H1 (cell line): ENCODE data around the gene FAM204A. TPM values are rescaled to one million over a fixed set of nuclear protein-coding genes. Genes with fewer than 3 reads are reported as not detected.

Experiments used
- CTCF ChIA-PET: fragments of 300-600 bp; sonication (Branson Sonifier 250); formaldehyde crosslinking; loops from one replicate; lab custom pipeline; 2021; ENCODE audit not compliant: partially characterized antibody; lab: Charles Lee
- POLR2A ChIA-PET: fragments of 300-600 bp; sonication (Branson Sonifier 250); formaldehyde crosslinking; loops from one replicate; lab custom pipeline; 2021; ENCODE audit warnings: inconsistent platforms; ENCODE audit not compliant: partially characterized antibody; lab: Charles Lee
- DNase-seq, 2 experiments: peaks; one replicate each; pipeline versions ENCODE4 v3.0.0 to v3.0.0-alpha.2; 2010 to 2022; ENCODE audit warnings: low spot score in 2 of 2, low read depth in 1 of 2, mixed read lengths in 1 of 2
- FAIRE-seq: peaks from 2 replicates; lab custom pipeline; 2011; peaks lifted over from hg19 to GRCh38; lab: Jason Lieb, UNC
- H2AFZ ChIP-seq: 2 replicates; pipeline ENCODE4 v1.8.1; 2012; ENCODE audit warnings: low read length, inconsistent platforms
- H2AK5ac ChIP-seq: 2 replicates; pipeline ENCODE4 v1.6.1; 2013; ENCODE audit warnings: low read depth, low read length
- H2BK120ac ChIP-seq: replicated peaks from 2 replicates; pipeline ENCODE3; 2013; ENCODE audit warnings: low read depth, low read length, inconsistent platforms
- H2BK12ac ChIP-seq: 2 replicates; pipeline ENCODE4 v1.6.1; 2013; ENCODE audit warnings: low read depth, low read length
- H2BK15ac ChIP-seq: 2 replicates; pipeline ENCODE4 v1.6.1; 2013; ENCODE audit warnings: low read length
- H2BK20ac ChIP-seq: 2 replicates; pipeline ENCODE4 v1.6.1; 2013; ENCODE audit warnings: low read length
- H2BK5ac ChIP-seq: 2 replicates; pipeline ENCODE4 v1.6.1; 2013; ENCODE audit warnings: low read depth, low read length
- H3K14ac ChIP-seq: 2 replicates; pipeline ENCODE4 v1.6.1; 2013; ENCODE audit warnings: inconsistent platforms; ENCODE audit not compliant: insufficient read length
- H3K18ac ChIP-seq: 2 replicates; pipeline ENCODE4 v1.6.1; 2013; ENCODE audit warnings: low read length; ENCODE audit errors: extremely low read depth
- H3K23ac ChIP-seq: 2 replicates; pipeline ENCODE4 v1.6.1; 2013; ENCODE audit warnings: inconsistent platforms; ENCODE audit not compliant: insufficient read length
- H3K23me2 ChIP-seq: 2 replicates; pipeline ENCODE4 v1.6.1; 2013; ENCODE audit warnings: low read depth, low read length
- H3K27ac ChIP-seq: 2 replicates; pipeline ENCODE4 v1.6.1; 2011; ENCODE audit warnings: low read depth, low read length, inconsistent platforms
- H3K27me3 ChIP-seq, 4 experiments: replicated peaks in 1 of 4; 1 replicate in 1 of 4; 2 replicates in 3 of 4; pipeline versions ENCODE4 v1.6.1 to v1.8.1; 2011 to 2013; ENCODE audit warnings: low read length in 3 of 4, mild to moderate bottlenecking in 3 of 4, inconsistent platforms in 2 of 4, mixed read lengths in 2 of 4, moderate library complexity in 1 of 4; ENCODE audit not compliant: control insufficient read depth in 3 of 4, insufficient read depth in 3 of 4; ENCODE audit errors: extremely low read depth in 1 of 4
- H3K36me3 ChIP-seq, 4 experiments: 2 replicates each; pipeline versions ENCODE4 v1.6.1 to v1.8.1; 2011 to 2013; ENCODE audit warnings: mild to moderate bottlenecking in 4 of 4, low read length in 3 of 4, moderate library complexity in 2 of 4, control low read depth in 1 of 4, inconsistent platforms in 1 of 4; ENCODE audit not compliant: insufficient read depth in 4 of 4, control insufficient read depth in 2 of 4
- H3K4ac ChIP-seq: replicated peaks from 2 replicates; pipeline ENCODE3; 2013; ENCODE audit warnings: low read length, low read depth, mixed read lengths, inconsistent platforms; ENCODE audit not compliant: insufficient read length
- H3K4me1 ChIP-seq, 4 experiments: replicated peaks in 1 of 4; 1 replicate in 1 of 4; 2 replicates in 3 of 4; pipeline versions ENCODE4 v1.6.1 to v1.8.1; 2011 to 2013; ENCODE audit warnings: low read length in 3 of 4, inconsistent platforms in 2 of 4, mixed read lengths in 1 of 4; ENCODE audit not compliant: insufficient read depth in 4 of 4, control insufficient read depth in 3 of 4
- H3K4me2 ChIP-seq, 2 experiments: 2 replicates each; pipeline versions ENCODE4 v1.6.1 to v1.8.1; 2011 to 2013; ENCODE audit warnings: low read depth in 2 of 2, low read length in 2 of 2, control low read depth in 1 of 2, inconsistent platforms in 1 of 2, mild to moderate bottlenecking in 1 of 2; ENCODE audit not compliant: insufficient read depth in 1 of 2
- H3K4me3 ChIP-seq, 4 experiments: fragments of 200-600, 300-600 bp in 1 of 4; sonication (generic), shearing (Covaris generic), sonication (Bioruptor Twin) in 1 of 4; 2 replicates each; pipeline versions ENCODE4 v1.5.1 to v1.8.1; 2011 to 2016; ENCODE audit warnings: low read length in 4 of 4, low read depth in 3 of 4, control low read depth in 2 of 4, inconsistent platforms in 2 of 4, mild to moderate bottlenecking in 2 of 4, mixed read lengths in 1 of 4, moderate library complexity in 1 of 4; ENCODE audit not compliant: insufficient read depth in 2 of 4; ENCODE audit errors: extremely low read depth in 1 of 4
- H3K56ac ChIP-seq: replicated peaks from 2 replicates; pipeline ENCODE3; 2013; ENCODE audit warnings: low read depth, mild to moderate bottlenecking, mixed read lengths, low read length, inconsistent platforms; ENCODE audit not compliant: insufficient read length
- H3K79me1 ChIP-seq: 2 replicates; pipeline ENCODE4 v1.6.1; 2013; ENCODE audit warnings: low read depth, low read length, control low read depth
- H3K79me2 ChIP-seq, 2 experiments: 2 replicates each; pipeline versions ENCODE4 v1.6.1 to v1.8.1; 2012 to 2013; ENCODE audit warnings: low read length in 2 of 2, mild to moderate bottlenecking in 2 of 2, inconsistent platforms in 1 of 2; ENCODE audit not compliant: insufficient read depth in 2 of 2, control insufficient read depth in 1 of 2
- H3K9ac ChIP-seq, 4 experiments: replicated peaks in 1 of 4; 1 replicate in 1 of 4; 2 replicates in 3 of 4; pipeline versions ENCODE4 v1.6.1 to v1.8.1; 2011 to 2013; ENCODE audit warnings: low read depth in 3 of 4, low read length in 3 of 4, control low read depth in 2 of 4, mild to moderate bottlenecking in 2 of 4, moderate library complexity in 2 of 4, inconsistent platforms in 1 of 4; ENCODE audit errors: extremely low read depth in 1 of 4
- H3K9me3 ChIP-seq, 2 experiments: 2 replicates each; pipeline versions ENCODE4 v1.6.1 to v1.8.1; 2012 to 2013; ENCODE audit warnings: mild to moderate bottlenecking in 2 of 2, moderate library complexity in 2 of 2, control low read depth in 1 of 2, inconsistent platforms in 1 of 2, low read depth in 1 of 2, low read length in 1 of 2, mixed read lengths in 1 of 2; ENCODE audit not compliant: insufficient read depth in 2 of 2
- H4K20me1 ChIP-seq, 2 experiments: replicated peaks in 1 of 2; 2 replicates each; pipeline versions ENCODE3 to v1.8.1; 2011 to 2013; ENCODE audit warnings: inconsistent platforms in 2 of 2, low read length in 2 of 2, mild to moderate bottlenecking in 1 of 2; ENCODE audit not compliant: insufficient read depth in 2 of 2, control insufficient read depth in 1 of 2
- H4K5ac ChIP-seq: 2 replicates; pipeline ENCODE4 v1.6.1; 2013; ENCODE audit warnings: low read length, low read depth, mixed read lengths, inconsistent platforms; ENCODE audit not compliant: insufficient read length
- H4K8ac ChIP-seq: 2 replicates; pipeline ENCODE4 v1.8.0; 2013; ENCODE audit warnings: mild to moderate bottlenecking, moderate library complexity, low read length, inconsistent platforms; ENCODE audit not compliant: insufficient read depth; ENCODE audit errors: extremely low read depth
- H4K91ac ChIP-seq: replicated peaks from 2 replicates; pipeline ENCODE3; 2013; ENCODE audit warnings: low read length, mixed read lengths, inconsistent platforms; ENCODE audit not compliant: insufficient read length
- SIX5 ChIP-seq: IDR thresholded peaks from 2 replicates; pipeline ENCODE4 v1.6.1; 2011; ENCODE audit warnings: mild to moderate bottlenecking, low read depth, low read length
- WGBS, 2 experiments: shearing (Covaris generic) in 1 of 2; methylation state at CpG; one replicate each; pipeline versions ENCODE4 v1.1.6 to v1.1.7; 2013 to 2015; ENCODE audit warnings: low lambda C conversion rate in 2 of 2, mixed read lengths in 2 of 2, inconsistent platforms in 1 of 2, low coverage in 1 of 2, missing lambda C conversion rate in 1 of 2; ENCODE audit not compliant: insufficient replicate concordance in 2 of 2, insufficient coverage in 1 of 2, insufficient read length in 1 of 2; ENCODE audit errors: extremely low coverage in 1 of 2, missing lambda C conversion rate in 1 of 2; 5-methylcytosine and 5-hydroxymethylcytosine counted together
- polyA plus RNA-seq, 7 experiments: library from polyadenylated mRNA; depleted of rRNA in 3 of 7; stranded (reverse) in 5 of 7; unstranded in 2 of 7; fragments of >200 nt in 5 of 7; fragments of 200-250 nt in 2 of 7; gene quantifications; 1 replicate in 5 of 7; 2 replicates in 1 of 7; 4 replicates in 1 of 7; pipeline versions ENCODE4 v1.2.1 to v1.2.3, GENCODE V29; 2011 to 2013; ENCODE audit warnings: missing spikeins in 2 of 7, mixed read lengths in 2 of 7
- total RNA-seq: library from RNA; stranded (reverse); fragmentation: NEBNext Ultra II Directional; extraction: Animal tissue kit (Norgen Biotek cat#: 25700); gene quantifications from 2 replicates; pipeline ENCODE4 v1.2.1, GENCODE V29; 2021

The FAM204A gene
- total and polyA plus RNA-seq, 2 of the 8 experiments (the other 6 are each of a cell fraction or from before 2014, with no cell fraction given), result 4.9 to 37.4 TPM

GRCh38 chr10:118282670-118283069, 59.5 kb downstream of the FAM204A start:
- CTCF ChIA-PET, result no interaction called here
- no peak for FAIRE-seq

More at GRCh38 chr10:118282670-118283069, 59.5 kb downstream of the FAM204A start:
- Histone ChIP-seq H4K20me1 (peaks cover 0 to 3% of the 10 kb centered on the region in 2 experiments), H3K27ac (no peak overlapping the region), H3K56ac (peak overlapping the region; percentile 99), H2AFZ (no peak overlapping the region), H3K14ac (no peak overlapping the region), H4K5ac (no peak overlapping the region), H3K4ac (no peak overlapping the region), H3K79me2 (no peaks in the 10 kb centered on the region), H2BK20ac (no peak overlapping the region), H2BK12ac (no peak overlapping the region), H3K23ac (no peak overlapping the region), H2BK120ac (no peak overlapping the region), H4K91ac (peak overlapping the region; percentile 66), H3K36me3 (no peaks in the 10 kb centered on the region), H3K4me3 (no peak overlapping the region), H3K4me2 (no peak overlapping the region), H3K79me1 (no peaks in the 10 kb centered on the region), H3K23me2 (peaks cover 7% of the 10 kb centered on the region; the same call in 1 of the 2 replicates), H3K27me3 (no peaks in the 10 kb centered on the region; a peak in 1 of 7 replicates), H2AK5ac (no peak overlapping the region)
- TF ChIP-seq SIX5, result no peak
- TF ChIP-seq, all 59 proteins: peak for 0
- no peak overlapping the region for H4K8ac ChIP-seq
- peaks cover 0 to 6% of the 10 kb centered on the region in 2 experiments; a peak in 2 of 4 replicates for H3K9me3 ChIP-seq
- 88% methylated on average over 1 of the region's 1 CpG; no CpG with 5 or more reads in 1 of the 2 experiments for WGBS, 2 experiments
- POLR2A ChIA-PET, result no interaction called here
- no peak overlapping the region for H3K9ac ChIP-seq
- no peak overlapping the region for H3K18ac ChIP-seq
- H2BK15ac ChIP-seq, result no peak overlapping the region
- no peak for DNase-seq
- H2BK5ac ChIP-seq, result no peak overlapping the region
- peaks cover 0 to 2% (median 0%) of the 10 kb centered on the region in 4 experiments; a peak in 2 of 7 replicates for H3K4me1 ChIP-seq
